HCT116 (cell line): ENCODE measurements around the gene SHISA8. TPM values are rescaled to one million over a fixed set of nuclear protein-coding genes. Genes with fewer than 3 reads are reported as not detected.

Source experiments
- ATAC-seq: fragments of 200-7000 bp; cut with Tn5 transposase; 2 replicates; pipeline ENCODE4 v1.9.1; 2020; ENCODE audit warnings: mild to moderate bottlenecking, moderate library complexity
- BruUV-seq: library from RNA; stranded (reverse); fragments of 400-500 nt; replicated peaks from 2 replicates; lab custom pipeline; 2021; lab: Mats Ljungman, UMichigan
- CTCF ChIA-PET: fragments of 300-600 bp; sonication (Branson Sonifier 250); formaldehyde crosslinking; loops from one replicate; lab custom pipeline; 2021; ENCODE audit warnings: antibody characterized with exemption; lab: Charles Lee
- POLR2A ChIA-PET: fragments of 300-600, 350-600 bp; sonication (Branson Sonifier 250); formaldehyde crosslinking; loops from one replicate; lab custom pipeline; 2021; ENCODE audit warnings: antibody characterized with exemption; lab: Charles Lee
- RAD21 ChIA-PET, 2 experiments: fragments of 300-600 bp; sonication (Branson Sonifier 250); formaldehyde crosslinking; loops; one replicate each; lab custom pipeline; 2023; ENCODE audit warnings: low total read pairs in 2 of 2; ENCODE audit not compliant: uncharacterized antibody in 2 of 2, unreplicated experiment in 2 of 2, low non-redundant PET in 1 of 2; lab: Charles Lee
- DNase-seq: peaks from one replicate; pipeline ENCODE4 v3.0.0-alpha.2; 2010; ENCODE audit warnings: low read depth, low spot score
- H2AFZ ChIP-seq: fragments of 200-600 bp; shearing (Covaris generic), sonication (generic); 2 replicates; pipeline ENCODE4 v1.6.1; 2017; ENCODE audit warnings: low read depth, mixed run types, mixed read lengths, antibody characterized with exemption, low read length; ENCODE audit not compliant: poor library complexity, severe bottlenecking
- H3K27ac ChIP-seq: 2 replicates; pipeline ENCODE4 v1.5.1; 2012; ENCODE audit warnings: low read depth, low read length
- H3K27me3 ChIP-seq: fragments of 200-600 bp; sonication (generic); 2 replicates; pipeline ENCODE4 v1.6.1; 2016; ENCODE audit warnings: mixed run types, low read length, mixed read lengths; ENCODE audit not compliant: insufficient read depth
- H3K36me3 ChIP-seq, 2 experiments: fragments of 200-500 bp in 1 of 2; fragments of 200-600 bp in 1 of 2; sonication (Bioruptor generic) in 1 of 2; sonication (generic) in 1 of 2; 2 replicates each; pipeline versions ENCODE4 v1.5.1 to v1.6.1; 2014 to 2016; ENCODE audit warnings: low read length in 2 of 2, inconsistent platforms in 1 of 2, mixed read lengths in 1 of 2, mixed run types in 1 of 2; ENCODE audit not compliant: insufficient read depth in 2 of 2, control insufficient read depth in 1 of 2
- H3K4me1 ChIP-seq, 2 experiments: fragments of 200-600 bp in 1 of 2; sonication (generic) in 1 of 2; 2 replicates each; pipeline versions ENCODE4 v1.5.1 to v1.6.1; 2012 to 2017; ENCODE audit warnings: low read length in 2 of 2, inconsistent platforms in 1 of 2, mild to moderate bottlenecking in 1 of 2, mixed read lengths in 1 of 2, mixed run types in 1 of 2, moderate library complexity in 1 of 2; ENCODE audit not compliant: insufficient read depth in 2 of 2, control insufficient read depth in 1 of 2
- H3K4me2 ChIP-seq: fragments of 200-600 bp; sonication (generic); 2 replicates; pipeline ENCODE4 v1.6.1; 2017; ENCODE audit warnings: mixed run types, low read length, mixed read lengths
- H3K4me3 ChIP-seq, 2 experiments: fragments of 200-600 bp in 1 of 2; sonication (generic) in 1 of 2; replicated peaks in 1 of 2; 2 replicates each; pipeline ENCODE4 v1.5.1; 2011 to 2016; ENCODE audit warnings: low read length in 2 of 2, control low read depth in 1 of 2, low read depth in 1 of 2, mild to moderate bottlenecking in 1 of 2, mixed read lengths in 1 of 2, mixed run types in 1 of 2
- H3K79me2 ChIP-seq: fragments of 200-600 bp; sonication (generic); 2 replicates; pipeline ENCODE4 v1.6.1; 2017; ENCODE audit warnings: mild to moderate bottlenecking, mixed run types, low read length, moderate library complexity, mixed read lengths; ENCODE audit not compliant: insufficient read depth
- H3K9ac ChIP-seq: fragments of 200-600 bp; sonication (generic); 2 replicates; pipeline ENCODE4 v1.6.1; 2016; ENCODE audit warnings: low read length, mixed read lengths
- H3K9me2 ChIP-seq: fragments of 200-600 bp; sonication (generic), shearing (Covaris generic); 2 replicates; pipeline ENCODE4 v1.6.1; 2017; ENCODE audit warnings: mixed run types, mild to moderate bottlenecking, moderate library complexity; ENCODE audit not compliant: insufficient read depth
- H3K9me3 ChIP-seq, 2 experiments: fragments of 200-500 bp in 1 of 2; fragments of 200-600 bp in 1 of 2; sonication (Bioruptor generic) in 1 of 2; sonication (generic) in 1 of 2; 2 replicates each; pipeline ENCODE4 v1.6.1; 2014 to 2017; ENCODE audit warnings: low read length in 2 of 2, mixed read lengths in 2 of 2, inconsistent platforms in 1 of 2, low read depth in 1 of 2, mild to moderate bottlenecking in 1 of 2, mixed run types in 1 of 2, moderate library complexity in 1 of 2; ENCODE audit not compliant: control insufficient read depth in 1 of 2, insufficient read depth in 1 of 2
- H4K20me1 ChIP-seq: fragments of 200-600 bp; sonication (generic), shearing (Covaris generic); 2 replicates; pipeline ENCODE4 v1.6.1; 2017; ENCODE audit warnings: mixed run types, mild to moderate bottlenecking, moderate library complexity; ENCODE audit not compliant: insufficient read depth
- CBX3 ChIP-seq: IDR thresholded peaks from 2 replicates; pipeline ENCODE4 v1.6.1; 2012; ENCODE audit warnings: low read depth
- CEBPB ChIP-seq: IDR thresholded peaks from 2 replicates; pipeline ENCODE4 v1.6.1; 2012; ENCODE audit warnings: low read depth
- ELF1 ChIP-seq: IDR thresholded peaks from 2 replicates; pipeline ENCODE4 v1.6.1; 2012; ENCODE audit warnings: low read depth, borderline replicate concordance
- EZH2 ChIP-seq: fragments of 200-600 bp; sonication (generic); IDR thresholded peaks from 2 replicates; pipeline ENCODE4 v1.6.1; 2017; ENCODE audit warnings: antibody characterized with exemption, mixed run types
- EZH2phosphoT487 ChIP-seq: fragments of 200-600 bp; IDR thresholded peaks from 2 replicates; pipeline ENCODE4 v1.6.1; 2018; ENCODE audit warnings: antibody characterized with exemption, borderline replicate concordance
- FOSL1 ChIP-seq: IDR thresholded peaks from 2 replicates; pipeline ENCODE4 v1.6.1; 2012; ENCODE audit warnings: low read depth
- JUND ChIP-seq: IDR thresholded peaks from 2 replicates; pipeline ENCODE4 v1.6.1; 2012
- POLR2A ChIP-seq: IDR thresholded peaks from 2 replicates; pipeline ENCODE4 v1.7.0; 2011; ENCODE audit warnings: borderline replicate concordance; ENCODE audit not compliant: insufficient read depth, insufficient read length; ENCODE audit errors: extremely low read depth
- POLR2AphosphoS5 ChIP-seq: IDR thresholded peaks from 2 replicates; pipeline ENCODE4 v1.6.1; 2011; ENCODE audit warnings: mild to moderate bottlenecking, low read depth, low read length, moderate library complexity
- RAD21 ChIP-seq: IDR thresholded peaks from 2 replicates; pipeline ENCODE4 v1.6.1; 2012; ENCODE audit warnings: low read depth, mild to moderate bottlenecking
- SIN3A ChIP-seq: IDR thresholded peaks from 2 replicates; pipeline ENCODE4 v1.6.1; 2012; ENCODE audit warnings: low read depth
- SP1 ChIP-seq: IDR thresholded peaks from 2 replicates; pipeline ENCODE4 v1.6.1; 2012; ENCODE audit warnings: low read depth
- SRF ChIP-seq: IDR thresholded peaks from 2 replicates; pipeline ENCODE4 v1.6.1; 2012; ENCODE audit warnings: low read depth
- TCF7L2 ChIP-seq: IDR thresholded peaks from 2 replicates; pipeline ENCODE4 v1.7.0; 2011; ENCODE audit warnings: borderline replicate concordance, inconsistent platforms; ENCODE audit not compliant: insufficient read depth, insufficient read length; ENCODE audit errors: extremely low read depth
- YY1 ChIP-seq: IDR thresholded peaks from 2 replicates; pipeline ENCODE4 v1.6.1; 2011; ENCODE audit warnings: low read length, low read depth, moderate library complexity, mild to moderate bottlenecking; ENCODE audit not compliant: insufficient replicate concordance; ENCODE audit errors: extremely low read depth
- ZFX ChIP-seq: fragments of 450-650 bp; IDR thresholded peaks from 2 replicates; pipeline ENCODE4 v1.6.1; 2017
- ZNF274 ChIP-seq: fragments of 200-500 bp; sonication (Bioruptor generic); IDR thresholded peaks from 2 replicates; pipeline ENCODE4 v1.6.1; 2014; ENCODE audit warnings: mild to moderate bottlenecking, low read depth, low read length, inconsistent platforms
- intact Hi-C: fragments of 100-400 bp; cut with micrococcal nuclease; formaldehyde crosslinking; loops from 2 replicates; pipeline ENCODE4 v1.10.0; 2022
- total RNA-seq: library from RNA; stranded (reverse); gene quantifications from one replicate; pipeline ENCODE4 v1.2.1, GENCODE V29; 2021; ENCODE audit not compliant: unreplicated experiment
- TF ChIP-seq, protein P1 (sequence below): IDR thresholded peaks from 2 replicates; pipeline ENCODE4 v1.6.1; 2012
- TF ChIP-seq, protein P2 (sequence below): IDR thresholded peaks from 2 replicates; pipeline ENCODE4 v1.6.1; 2011; ENCODE audit warnings: mild to moderate bottlenecking, low read length, moderate library complexity; ENCODE audit not compliant: insufficient replicate concordance; ENCODE audit errors: extremely low read depth
- TF ChIP-seq, protein P3 (sequence below), 3 experiments: fragments of 200-600 bp in 1 of 3; sonication (generic) in 1 of 3; IDR thresholded peaks in 2 of 3; conservative IDR thresholded peaks in 1 of 3; 2 replicates each; pipeline ENCODE4 v1.5.1; 2012 to 2017; ENCODE audit warnings: low read depth in 2 of 3, low read length in 2 of 3, antibody characterized with exemption in 1 of 3, borderline replicate concordance in 1 of 3, control low read depth in 1 of 3, mild to moderate bottlenecking in 1 of 3, mixed read lengths in 1 of 3, mixed run types in 1 of 3, moderate library complexity in 1 of 3; ENCODE audit not compliant: insufficient read depth in 1 of 3

The SHISA8 gene
- total RNA-seq, 1 experiment from 2014 or later, result 13.9 TPM

DNA sequence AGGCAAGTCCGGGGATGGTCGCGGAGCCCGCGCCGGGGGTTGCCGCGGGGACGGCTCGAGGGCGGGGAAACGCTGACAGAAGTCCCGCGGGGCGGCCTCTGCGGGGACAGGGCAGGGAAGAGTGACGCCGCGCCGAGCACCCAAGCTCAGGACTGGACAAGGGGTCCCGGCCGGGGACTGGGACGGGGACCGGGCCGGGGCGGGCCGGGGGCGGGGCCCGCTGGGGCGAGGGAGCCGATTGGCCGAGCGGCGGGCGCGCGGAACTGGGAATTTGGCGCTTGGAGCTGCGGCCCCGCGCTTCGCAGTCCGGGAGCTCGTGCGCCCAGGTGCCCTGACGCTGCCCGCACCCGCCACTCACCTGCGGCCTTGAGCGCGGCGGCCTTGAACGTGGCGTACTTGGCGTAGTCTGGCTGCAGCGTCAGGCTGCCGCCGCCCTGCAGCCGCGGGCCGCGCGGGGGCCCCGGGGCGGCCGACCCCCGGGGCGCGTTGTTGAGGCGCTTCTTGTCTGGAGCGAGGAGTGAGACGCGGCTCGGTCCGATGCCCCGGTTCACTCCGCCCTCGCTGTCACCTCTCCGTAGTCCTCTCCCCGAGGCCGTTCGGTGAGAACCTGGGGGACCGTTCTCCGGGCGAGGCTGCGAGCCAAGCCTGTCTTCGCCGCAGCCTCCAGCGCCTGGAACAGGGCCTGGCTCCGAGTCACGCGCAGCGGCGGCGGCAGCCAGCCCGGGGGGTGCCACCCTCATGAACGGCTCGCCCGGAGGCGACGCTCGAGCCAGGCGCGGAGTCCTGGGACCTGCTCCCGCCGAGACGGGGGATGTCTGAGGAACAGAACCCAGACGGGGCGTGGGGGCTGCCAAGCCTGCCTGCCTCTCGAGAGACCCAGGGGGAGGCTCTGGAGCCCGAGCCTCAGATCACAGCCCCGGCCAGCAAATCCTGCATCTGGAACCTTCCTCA is 4.5 kb downstream of the SHISA8 start:
- Histone ChIP-seq H3K79me2 (no peaks in the 10 kb centered on the region), H3K9ac (no peak overlapping the region), H4K20me1 (no peaks in the 10 kb centered on the region)
- ChIA-PET POLR2A (no interaction called here), RAD21 (no interaction called here)
- intact Hi-C loops, result no loop called here
- no TSS peak for BruUV-seq
- ATAC-seq, result no peak
- TF ChIP-seq, protein P1, sequence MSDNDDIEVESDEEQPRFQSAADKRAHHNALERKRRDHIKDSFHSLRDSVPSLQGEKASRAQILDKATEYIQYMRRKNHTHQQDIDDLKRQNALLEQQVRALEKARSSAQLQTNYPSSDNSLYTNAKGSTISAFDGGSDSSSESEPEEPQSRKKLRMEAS, result no peak
- TF ChIP-seq, protein P2, sequence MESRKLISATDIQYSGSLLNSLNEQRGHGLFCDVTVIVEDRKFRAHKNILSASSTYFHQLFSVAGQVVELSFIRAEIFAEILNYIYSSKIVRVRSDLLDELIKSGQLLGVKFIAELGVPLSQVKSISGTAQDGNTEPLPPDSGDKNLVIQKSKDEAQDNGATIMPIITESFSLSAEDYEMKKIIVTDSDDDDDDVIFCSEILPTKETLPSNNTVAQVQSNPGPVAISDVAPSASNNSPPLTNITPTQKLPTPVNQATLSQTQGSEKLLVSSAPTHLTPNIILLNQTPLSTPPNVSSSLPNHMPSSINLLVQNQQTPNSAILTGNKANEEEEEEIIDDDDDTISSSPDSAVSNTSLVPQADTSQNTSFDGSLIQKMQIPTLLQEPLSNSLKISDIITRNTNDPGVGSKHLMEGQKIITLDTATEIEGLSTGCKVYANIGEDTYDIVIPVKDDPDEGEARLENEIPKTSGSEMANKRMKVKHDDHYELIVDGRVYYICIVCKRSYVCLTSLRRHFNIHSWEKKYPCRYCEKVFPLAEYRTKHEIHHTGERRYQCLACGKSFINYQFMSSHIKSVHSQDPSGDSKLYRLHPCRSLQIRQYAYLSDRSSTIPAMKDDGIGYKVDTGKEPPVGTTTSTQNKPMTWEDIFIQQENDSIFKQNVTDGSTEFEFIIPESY, result no peak
- TF ChIP-seq FOSL1 (no peak), POLR2A (no peak), ZFX (no peak), SP1 (no peak), CBX3 (no peak), JUND (no peak), EZH2 (no peak), POLR2AphosphoS5 (no peak), CEBPB (no peak), ELF1 (no peak), SRF (no peak), EZH2phosphoT487 (no peak), TCF7L2 (no peak), ZNF274 (no peak), YY1 (no peak), RAD21 (no peak), SIN3A (no peak)
- TF ChIP-seq, protein P3, sequence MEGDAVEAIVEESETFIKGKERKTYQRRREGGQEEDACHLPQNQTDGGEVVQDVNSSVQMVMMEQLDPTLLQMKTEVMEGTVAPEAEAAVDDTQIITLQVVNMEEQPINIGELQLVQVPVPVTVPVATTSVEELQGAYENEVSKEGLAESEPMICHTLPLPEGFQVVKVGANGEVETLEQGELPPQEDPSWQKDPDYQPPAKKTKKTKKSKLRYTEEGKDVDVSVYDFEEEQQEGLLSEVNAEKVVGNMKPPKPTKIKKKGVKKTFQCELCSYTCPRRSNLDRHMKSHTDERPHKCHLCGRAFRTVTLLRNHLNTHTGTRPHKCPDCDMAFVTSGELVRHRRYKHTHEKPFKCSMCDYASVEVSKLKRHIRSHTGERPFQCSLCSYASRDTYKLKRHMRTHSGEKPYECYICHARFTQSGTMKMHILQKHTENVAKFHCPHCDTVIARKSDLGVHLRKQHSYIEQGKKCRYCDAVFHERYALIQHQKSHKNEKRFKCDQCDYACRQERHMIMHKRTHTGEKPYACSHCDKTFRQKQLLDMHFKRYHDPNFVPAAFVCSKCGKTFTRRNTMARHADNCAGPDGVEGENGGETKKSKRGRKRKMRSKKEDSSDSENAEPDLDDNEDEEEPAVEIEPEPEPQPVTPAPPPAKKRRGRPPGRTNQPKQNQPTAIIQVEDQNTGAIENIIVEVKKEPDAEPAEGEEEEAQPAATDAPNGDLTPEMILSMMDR (IDR thresholded peaks at IDR 0.05 in 2 of 3, conservative IDR thresholded peaks at IDR 0.05 in 1 of 3; ENCODE audit: borderline replicate concordance in 1 of 3, insufficient read depth in 1 of 3, low read depth in 2 of 3, low read length in 2 of 3), result no peak
- TF ChIP-seq, all 23 proteins: peak for 0
- Histone ChIP-seq H3K36me3 (peaks cover 3 to 5% of the 10 kb centered on the region in 2 experiments; a peak in 2 of 4 replicates), H3K4me1 (peaks cover 6 to 21% of the 10 kb centered on the region in 2 experiments), H2AFZ (no peak overlapping the region), H3K4me2 (no peak overlapping the region), H3K27me3 (no peaks in the 10 kb centered on the region), H3K9me2 (no peaks in the 10 kb centered on the region), H3K9me3 (no peaks in the 10 kb centered on the region), H3K4me3 (no peak overlapping the region), H3K27ac (no peak overlapping the region)
- CTCF ChIA-PET, result no interaction called here
- DNase-seq, result no peak
